ENCODE results near the gene CHRM2. TPM values are rescaled to one million over a fixed set of nuclear protein-coding genes. Genes with fewer than 3 reads are reported as not detected.

CHRM2 gene
- total and polyA plus RNA-seq, 2 of the 8 experiments (the other 6 are each of a cell fraction or from before 2014, with no cell fraction given) = 0.17 to 0.32 TPM

- H3K4me1 ChIP-seq (replicated peaks in 1 of 4; ENCODE audit: control insufficient read depth in 3 of 4, insufficient read depth in 4 of 4, low read length in 3 of 4) = no peaks in the 10 kb centered on the region
- H3K79me2 ChIP-seq (ENCODE audit: control insufficient read depth in 1 of 2, insufficient read depth in 2 of 2, low read length in 2 of 2) = no peaks in the 10 kb centered on the region
- no peak overlapping the region for H2BK120ac ChIP-seq (replicated peaks; ENCODE audit: low read depth, low read length)
- H3K14ac ChIP-seq (ENCODE audit: insufficient read length) = no peak overlapping the region
- TF ChIP-seq CBX8 (IDR thresholded peaks at IDR 0.05; ENCODE audit: borderline replicate concordance, low read depth, low read length) (no peak), JUND (IDR thresholded peaks at IDR 0.05; ENCODE audit: low read length) (no peak), GABPA (IDR thresholded peaks at IDR 0.05; ENCODE audit: borderline replicate concordance, insufficient read depth, low read length) (no peak), POLR2A (IDR thresholded peaks at IDR 0.05; ENCODE audit: control extremely low read depth in 1 of 2, low read depth in 2 of 2, low read length in 2 of 2) (no peak), BRCA1 (IDR thresholded peaks at IDR 0.05; ENCODE audit: low read depth, low read length) (no peak), RFX5 (IDR thresholded peaks at IDR 0.05; ENCODE audit: borderline replicate concordance, low read depth, low read length) (no peak), SP4 (IDR thresholded peaks at IDR 0.05; ENCODE audit: low read length) (no peak), SP2 (IDR thresholded peaks at IDR 0.05; ENCODE audit: low read length) (no peak), KDM1A (IDR thresholded peaks at IDR 0.05; ENCODE audit: borderline replicate concordance, low read length) (no peak), POLR2AphosphoS5 (IDR thresholded peaks at IDR 0.05; ENCODE audit: low read depth, low read length) (no peak), RBBP5 (IDR thresholded peaks at IDR 0.05; ENCODE audit: borderline replicate concordance, low read depth, low read length) (no peak), FOSL1 (IDR thresholded peaks at IDR 0.05; ENCODE audit: insufficient read depth, low read depth, low read length) (no peak), YY1 (IDR thresholded peaks at IDR 0.05; ENCODE audit: low read depth, low read length) (no peak), NANOG (IDR thresholded peaks at IDR 0.05; ENCODE audit: insufficient read depth, low read depth, low read length, poor library complexity, severe bottlenecking) (no peak), RNF2 (IDR thresholded peaks at IDR 0.05; ENCODE audit: borderline replicate concordance, low read depth, low read length, missing control alignments, poor library complexity, severe bottlenecking) (no peak), ASH2L (IDR thresholded peaks at IDR 0.05; ENCODE audit: low read length) (no peak)
- DNase-seq (ENCODE audit: low read depth in 1 of 2, low spot score in 2 of 2) (no peak), FAIRE-seq (no peak)
- no peaks in the 10 kb centered on the region for H3K23me2 ChIP-seq (ENCODE audit: low read depth, low read length)
- ChIA-PET POLR2A (ENCODE audit: partially characterized antibody) (no interaction called here), CTCF (ENCODE audit: partially characterized antibody) (no interaction called here)
- H4K8ac ChIP-seq (ENCODE audit: extremely low read depth, insufficient read depth, low read length) = no peak overlapping the region
- H2BK5ac ChIP-seq (ENCODE audit: low read depth, low read length) = no peak overlapping the region
- no peak overlapping the region for H2BK12ac ChIP-seq (ENCODE audit: low read depth, low read length)
- H2BK15ac ChIP-seq (ENCODE audit: low read length) = no peak overlapping the region
- no peaks in the 10 kb centered on the region for H3K9me3 ChIP-seq (ENCODE audit: insufficient read depth in 2 of 2, low read depth in 1 of 2, low read length in 1 of 2)
- no peak overlapping the region for H3K4ac ChIP-seq (replicated peaks; ENCODE audit: insufficient read length, low read depth, low read length)
- H3K9ac ChIP-seq (replicated peaks in 1 of 4; ENCODE audit: extremely low read depth in 1 of 4, low read depth in 3 of 4, low read length in 3 of 4) = no peak overlapping the region
- no peaks in the 10 kb centered on the region for H3K27me3 ChIP-seq (replicated peaks in 1 of 4; ENCODE audit: control insufficient read depth in 3 of 4, extremely low read depth in 1 of 4, insufficient read depth in 3 of 4, low read length in 3 of 4)
- no peak overlapping the region for H3K56ac ChIP-seq (replicated peaks; ENCODE audit: insufficient read length, low read depth, low read length)
- no peak overlapping the region for H3K4me3 ChIP-seq (ENCODE audit: extremely low read depth in 1 of 4, insufficient read depth in 2 of 4, low read depth in 3 of 4, low read length in 4 of 4)
- H3K79me1 ChIP-seq (ENCODE audit: low read depth, low read length) = no peaks in the 10 kb centered on the region
- no peak overlapping the region for H2AK5ac ChIP-seq (ENCODE audit: low read depth, low read length)
- H3K27ac ChIP-seq (ENCODE audit: low read depth, low read length) = no peak overlapping the region
- H4K20me1 ChIP-seq (replicated peaks in 1 of 2; ENCODE audit: control insufficient read depth in 1 of 2, insufficient read depth in 2 of 2, low read length in 2 of 2) = no peaks in the 10 kb centered on the region
- 88% methylated on average over 2 of the region's 2 CpGs; no CpG with 5 or more reads in 1 of the 2 experiments for WGBS, 2 experiments (ENCODE audit: extremely low coverage in 1 of 2, insufficient coverage in 1 of 2, insufficient read length in 1 of 2, insufficient replicate concordance in 2 of 2, low coverage in 1 of 2, low lambda C conversion rate in 2 of 2, missing lambda C conversion rate in 1 of 2)
- no peaks in the 10 kb centered on the region for H3K36me3 ChIP-seq (ENCODE audit: control insufficient read depth in 2 of 4, insufficient read depth in 4 of 4, low read length in 3 of 4)
- no peak overlapping the region for H3K23ac ChIP-seq (ENCODE audit: insufficient read length)
- H3K18ac ChIP-seq (ENCODE audit: extremely low read depth, low read length) = no peak overlapping the region
- no peak overlapping the region for H2AFZ ChIP-seq (ENCODE audit: low read length)
- no peak overlapping the region for H3K4me2 ChIP-seq (ENCODE audit: insufficient read depth in 1 of 2, low read depth in 2 of 2, low read length in 2 of 2)
- H4K91ac ChIP-seq (replicated peaks; ENCODE audit: insufficient read length, low read length) = no peak overlapping the region
- H4K5ac ChIP-seq (ENCODE audit: insufficient read length, low read depth, low read length) = no peak overlapping the region
- no peak overlapping the region for H2BK20ac ChIP-seq (ENCODE audit: low read length)
Measured at GRCh38 chr7:136919820-136920219, 51.4 kb downstream of the CHRM2 start.

Measured in H1 (cell line).